IMR-90 (cell line): ENCODE data around the gene REPS1. TPM values are rescaled to one million over a fixed set of nuclear protein-coding genes. Genes with fewer than 3 reads are reported as not detected.
A peak's percentile ranks its signal among the peaks of the same experiment; 100 is the strongest.

Experiments used
- ATAC-seq: fragments of 200-7000 bp; cut with Tn5 transposase; 2 replicates; pipeline ENCODE4 v1.9.1; 2020; ENCODE audit warnings: low read depth, mild to moderate bottlenecking, moderate library complexity
- BruUV-seq: library from RNA; stranded (reverse); fragments of 400-500 nt; replicated peaks from 2 replicates; lab custom pipeline; 2021; lab: Mats Ljungman, UMichigan
- CTCF ChIA-PET: fragments of 300-600 bp; formaldehyde crosslinking; extraction: SDS; loops from one replicate; lab custom pipeline; 2021; ENCODE audit warnings: antibody characterized with exemption; lab: Yijun Ruan, JAX
- POLR2A ChIA-PET: fragments of 300-600 bp; sonication (Branson Sonifier 250); formaldehyde crosslinking; loops from one replicate; lab custom pipeline; 2022; ENCODE audit warnings: antibody characterized with exemption; ENCODE audit not compliant: unreplicated experiment; lab: Charles Lee
- DNase-seq: peaks from one replicate; pipeline ENCODE4 v3.0.0; 2013
- H2AFZ ChIP-seq: replicated peaks from 2 replicates; pipeline ENCODE3; 2013; ENCODE audit warnings: low read length, mild to moderate bottlenecking; ENCODE audit not compliant: poor library complexity
- H2AK5ac ChIP-seq: 2 replicates; pipeline ENCODE4 v1.6.1; 2013; ENCODE audit warnings: low read depth, low read length, inconsistent platforms
- H2AK9ac ChIP-seq: replicated peaks from 2 replicates; pipeline ENCODE3; 2013; ENCODE audit warnings: mild to moderate bottlenecking, low read depth, low read length, moderate library complexity; ENCODE audit not compliant: poor library complexity
- H2BK120ac ChIP-seq: 2 replicates; pipeline ENCODE4 v1.6.1; 2013; ENCODE audit warnings: low read depth, low read length, inconsistent platforms
- H2BK15ac ChIP-seq: 3 replicates; pipeline ENCODE4 v1.6.1; 2013; ENCODE audit warnings: low read depth, low read length, inconsistent platforms
- H2BK20ac ChIP-seq: 2 replicates; pipeline ENCODE4 v1.6.1; 2013; ENCODE audit warnings: low read depth, mild to moderate bottlenecking, inconsistent platforms, low read length, moderate library complexity
- H2BK5ac ChIP-seq: 2 replicates; pipeline ENCODE4 v1.6.1; 2013; ENCODE audit warnings: mild to moderate bottlenecking, low read depth, low read length, inconsistent platforms; ENCODE audit not compliant: poor library complexity, severe bottlenecking
- H3K14ac ChIP-seq: replicated peaks from 2 replicates; pipeline ENCODE4 v1.6.1; 2013; ENCODE audit warnings: low read depth, low read length, inconsistent platforms
- H3K18ac ChIP-seq: 2 replicates; pipeline ENCODE4 v1.6.1; 2013; ENCODE audit warnings: low read depth, low read length, control low read depth
- H3K23ac ChIP-seq: 2 replicates; pipeline ENCODE4 v1.6.1; 2013; ENCODE audit warnings: low read depth, low read length, inconsistent platforms
- H3K27ac ChIP-seq: 2 replicates; pipeline ENCODE4 v1.5.1; 2013; ENCODE audit warnings: mild to moderate bottlenecking, control low read depth, low read length; ENCODE audit not compliant: insufficient read depth
- H3K27me3 ChIP-seq: 2 replicates; pipeline ENCODE4 v1.6.1; 2013; ENCODE audit warnings: low read length; ENCODE audit not compliant: control insufficient read depth, insufficient read depth
- H3K36me3 ChIP-seq: 2 replicates; pipeline ENCODE4 v1.6.1; 2013; ENCODE audit warnings: low read length, mixed read lengths; ENCODE audit not compliant: control insufficient read depth, insufficient read depth
- H3K4ac ChIP-seq: 2 replicates; pipeline ENCODE4 v1.6.1; 2013; ENCODE audit warnings: low read depth, low read length, inconsistent platforms
- H3K4me1 ChIP-seq: 2 replicates; pipeline ENCODE4 v1.6.1; 2013; ENCODE audit warnings: low read length, mixed read lengths; ENCODE audit not compliant: control insufficient read depth, insufficient read depth
- H3K4me2 ChIP-seq: 2 replicates; pipeline ENCODE4 v1.6.1; 2013; ENCODE audit warnings: low read depth, mild to moderate bottlenecking, control low read depth, low read length, moderate library complexity
- H3K4me3 ChIP-seq: 2 replicates; pipeline ENCODE4 v1.5.1; 2013; ENCODE audit warnings: low read depth, mild to moderate bottlenecking, control low read depth, low read length, moderate library complexity; ENCODE audit not compliant: insufficient read depth
- H3K56ac ChIP-seq: 2 replicates; pipeline ENCODE4 v1.6.1; 2013; ENCODE audit warnings: low read length, inconsistent platforms; ENCODE audit not compliant: insufficient read depth; ENCODE audit errors: extremely low read depth
- H3K79me1 ChIP-seq, 2 experiments: 2 replicates each; pipeline ENCODE4 v1.6.1; 2013; ENCODE audit warnings: low read length in 2 of 2, inconsistent platforms in 1 of 2, low read depth in 1 of 2
- H3K9ac ChIP-seq: 2 replicates; pipeline ENCODE4 v1.6.1; 2013; ENCODE audit warnings: low read depth, low read length, control low read depth
- H3K9me1 ChIP-seq: 2 replicates; pipeline ENCODE4 v1.6.1; 2013; ENCODE audit warnings: low read length, inconsistent platforms; ENCODE audit not compliant: insufficient read depth
- H3K9me3 ChIP-seq: 2 replicates; pipeline ENCODE4 v1.6.1; 2013; ENCODE audit warnings: low read length; ENCODE audit not compliant: control insufficient read depth, insufficient read depth
- H4K20me1 ChIP-seq: 2 replicates; pipeline ENCODE4 v1.6.1; 2013; ENCODE audit warnings: low read length, inconsistent platforms; ENCODE audit not compliant: insufficient read depth
- H4K5ac ChIP-seq: 2 replicates; pipeline ENCODE4 v1.6.1; 2013; ENCODE audit warnings: mild to moderate bottlenecking, low read depth, low read length, control low read depth
- H4K8ac ChIP-seq, 2 experiments: 2 replicates each; pipeline ENCODE4 v1.6.1; 2013; ENCODE audit warnings: low read depth in 2 of 2, low read length in 2 of 2, control low read depth in 1 of 2, inconsistent platforms in 1 of 2
- H4K91ac ChIP-seq: 2 replicates; pipeline ENCODE4 v1.6.1; 2013; ENCODE audit warnings: low read depth, low read length, inconsistent platforms; ENCODE audit not compliant: insufficient read depth
- BHLHE40 ChIP-seq: fragments of 150-350 bp; IDR thresholded peaks from 2 replicates; pipeline ENCODE4 v1.6.1; 2016; ENCODE audit warnings: mild to moderate bottlenecking, low read depth, low read length
- CEBPB ChIP-seq: IDR thresholded peaks from 2 replicates; pipeline ENCODE4 v1.6.1; 2012; ENCODE audit warnings: low read depth, low read length, improper control_type of control experiment
- CHD1 ChIP-seq: IDR thresholded peaks from 2 replicates; pipeline ENCODE4 v1.6.1; 2012; ENCODE audit warnings: low read depth, low read length, improper control_type of control experiment
- FOS ChIP-seq: fragments of 150-350 bp; IDR thresholded peaks from 2 replicates; pipeline ENCODE4 v1.6.1; 2016; ENCODE audit warnings: low read depth, low read length
- MAZ ChIP-seq: IDR thresholded peaks from 2 replicates; pipeline ENCODE4 v1.6.1; 2012; ENCODE audit warnings: low read depth, mild to moderate bottlenecking, low read length, improper control_type of control experiment, moderate library complexity, borderline replicate concordance
- MXI1 ChIP-seq: IDR thresholded peaks from 2 replicates; pipeline ENCODE4 v1.6.1; 2012; ENCODE audit warnings: low read depth, mild to moderate bottlenecking, low read length, moderate library complexity, borderline replicate concordance
- POLR2A ChIP-seq: IDR thresholded peaks from 2 replicates; pipeline ENCODE4 v1.6.1; 2012; ENCODE audit warnings: mild to moderate bottlenecking, low read depth, low read length
- RAD21 ChIP-seq: IDR thresholded peaks from 2 replicates; pipeline ENCODE4 v1.6.1; 2012; ENCODE audit warnings: low read length, improper control_type of control experiment
- RCOR1 ChIP-seq: IDR thresholded peaks from 2 replicates; pipeline ENCODE4 v1.6.1; 2012; ENCODE audit warnings: mild to moderate bottlenecking, low read length, improper control_type of control experiment; ENCODE audit not compliant: insufficient replicate concordance
- RFX5 ChIP-seq: IDR thresholded peaks from 2 replicates; pipeline ENCODE4 v1.8.0; 2012; ENCODE audit warnings: low read depth, mild to moderate bottlenecking, low read length, moderate library complexity
- WGBS, 2 experiments: methylation state at CpG; one replicate each; pipeline versions ENCODE4 v1.1.5 to v1.1.7; 2013; ENCODE audit warnings: missing lambda C conversion rate in 2 of 2; ENCODE audit not compliant: insufficient read length in 1 of 2; ENCODE audit errors: extremely low coverage in 2 of 2; 5-methylcytosine and 5-hydroxymethylcytosine counted together
- dilution Hi-C: fragments of 300-500 bp; cut with HindIII; formaldehyde crosslinking; loops from one replicate; pipeline ENCODE4 v1.14.3; 2018; ENCODE audit warnings: low sequenced_read_pairs; ENCODE audit not compliant: unreplicated experiment
- in situ Hi-C: fragments of 300-500 bp; cut with MboI; formaldehyde crosslinking; loops from 3 replicates; pipeline ENCODE4 v1.14.3; 2019; ENCODE audit warnings: low sequenced_read_pairs, inconsistent platforms, mixed read lengths
- intact Hi-C: fragments of 100-400 bp; cut with micrococcal nuclease; formaldehyde crosslinking; loops from 2 replicates; pipeline ENCODE4 v1.10.0; 2022
- polyA plus RNA-seq, 3 experiments: library from polyadenylated mRNA; depleted of rRNA; stranded (reverse); fragments of >200 nt; gene quantifications; 2 replicates each; pipeline ENCODE4 v1.2.3, GENCODE V29; 2012; ENCODE audit warnings: low replicate concordance in 1 of 3
- total RNA-seq: library from RNA; depleted of rRNA; stranded (reverse); fragments of >200 nt; gene quantifications from 2 replicates; pipeline ENCODE4 v1.2.3, GENCODE V29; 2012
- TF ChIP-seq, protein P1 (sequence below): conservative IDR thresholded peaks from 2 replicates; pipeline ENCODE4 v1.5.1; 2012; ENCODE audit warnings: mild to moderate bottlenecking, low read depth, low read length, improper control_type of control experiment

Gene REPS1
- total and polyA plus RNA-seq, 2 of the 4 experiments (the other 2 are of a cell fraction) = 21.9 to 24.2 TPM

DNA sequence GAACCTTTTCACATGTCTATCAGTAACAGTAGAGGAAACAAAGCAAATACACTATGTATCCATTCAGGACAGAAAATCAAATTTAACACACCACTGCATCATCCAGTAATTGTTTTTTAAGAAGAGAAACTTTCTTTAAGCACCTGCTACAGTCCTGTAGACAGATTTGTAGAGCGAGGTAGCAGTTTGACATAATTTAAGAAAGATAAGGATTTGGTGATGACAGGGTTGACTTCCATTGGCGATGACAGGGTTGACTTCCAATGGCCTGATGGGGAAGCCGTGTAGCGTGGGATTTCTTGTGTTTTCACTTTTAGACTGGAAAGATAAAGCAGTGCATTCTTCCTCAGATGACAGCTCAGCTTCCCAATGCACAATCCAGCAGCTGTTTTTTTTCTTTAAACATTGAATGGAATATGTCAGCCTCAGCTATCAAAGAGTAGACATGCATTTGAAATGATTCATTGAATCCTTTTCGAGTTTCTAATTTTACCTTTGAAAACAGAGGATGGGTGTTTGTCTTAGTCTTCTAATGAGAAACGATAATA, 123.6 kb downstream of the REPS1 start:
- TF ChIP-seq FOS = no peak
- no peak for TF ChIP-seq RCOR1
- no peak for TF ChIP-seq CEBPB
- TF ChIP-seq CHD1 = no peak
- TF ChIP-seq MAZ = no peak
- TF ChIP-seq RFX5 = no peak
- TF ChIP-seq RAD21 = no peak
- TF ChIP-seq, protein P1, sequence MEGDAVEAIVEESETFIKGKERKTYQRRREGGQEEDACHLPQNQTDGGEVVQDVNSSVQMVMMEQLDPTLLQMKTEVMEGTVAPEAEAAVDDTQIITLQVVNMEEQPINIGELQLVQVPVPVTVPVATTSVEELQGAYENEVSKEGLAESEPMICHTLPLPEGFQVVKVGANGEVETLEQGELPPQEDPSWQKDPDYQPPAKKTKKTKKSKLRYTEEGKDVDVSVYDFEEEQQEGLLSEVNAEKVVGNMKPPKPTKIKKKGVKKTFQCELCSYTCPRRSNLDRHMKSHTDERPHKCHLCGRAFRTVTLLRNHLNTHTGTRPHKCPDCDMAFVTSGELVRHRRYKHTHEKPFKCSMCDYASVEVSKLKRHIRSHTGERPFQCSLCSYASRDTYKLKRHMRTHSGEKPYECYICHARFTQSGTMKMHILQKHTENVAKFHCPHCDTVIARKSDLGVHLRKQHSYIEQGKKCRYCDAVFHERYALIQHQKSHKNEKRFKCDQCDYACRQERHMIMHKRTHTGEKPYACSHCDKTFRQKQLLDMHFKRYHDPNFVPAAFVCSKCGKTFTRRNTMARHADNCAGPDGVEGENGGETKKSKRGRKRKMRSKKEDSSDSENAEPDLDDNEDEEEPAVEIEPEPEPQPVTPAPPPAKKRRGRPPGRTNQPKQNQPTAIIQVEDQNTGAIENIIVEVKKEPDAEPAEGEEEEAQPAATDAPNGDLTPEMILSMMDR = no peak
- TF ChIP-seq MXI1 = no peak
- no peak for TF ChIP-seq BHLHE40
- TF ChIP-seq POLR2A = no peak
- dilution Hi-C loops (no loop called here), intact Hi-C loops (no loop called here), in situ Hi-C loops (no loop called here)
- Histone ChIP-seq H4K91ac (no peak overlapping the region), H3K14ac (no peak overlapping the region), H3K27ac (no peak overlapping the region), H3K79me1 (no peaks in the 10 kb centered on the region), H2BK5ac (no peak overlapping the region), H3K4me1 (no peaks in the 10 kb centered on the region), H4K20me1 (no peaks in the 10 kb centered on the region), H3K23ac (no peak overlapping the region), H3K18ac (no peak overlapping the region), H3K4me2 (peak overlapping the region; percentile 67), H4K5ac (no peak overlapping the region), H3K9me3 (no peaks in the 10 kb centered on the region), H4K8ac (no peak overlapping the region), H3K4ac (no peak overlapping the region), H3K27me3 (peaks cover 1% of the 10 kb centered on the region), H2AK5ac (no peak overlapping the region), H3K9me1 (no peaks in the 10 kb centered on the region), H3K4me3 (no peak overlapping the region), H2AFZ (no peak overlapping the region), H2BK20ac (no peak overlapping the region), H3K36me3 (no peaks in the 10 kb centered on the region), H2BK120ac (no peak overlapping the region), H3K56ac (no peak overlapping the region), H2BK15ac (no peak overlapping the region), H3K9ac (no peak overlapping the region), H2AK9ac (no peak overlapping the region)
- 41% methylated on average over 2 of the region's 6 CpGs; no CpG with 5 or more reads in 1 of the 2 experiments for WGBS, 2 experiments
- BruUV-seq = no TSS peak
- peak; percentile 13 for DNase-seq
- ChIA-PET CTCF (no interaction called here), POLR2A (no interaction called here)
- peak; percentile 42 for ATAC-seq
